Hippocampal formation (tissue), 2 donors: Measurements from ENCODE around the gene VPS39.

Experiments
- DNase-seq, 2 donors: peaks; one replicate each; lab custom pipeline; 2025; lab: John Stamatoyannopoulos, UW

VPS39 gene

GRCh38 chr15:42159381-42160015 lies 48.6 kb downstream of the VPS39 start:
- DNase-seq, result no peak

GRCh38 chr15:42158941-42159340 lies 49.2 kb downstream of the VPS39 start:
- DNase-seq, result no peak

- DNase-seq, result no peak
Observed at GRCh38 chr15:42157981-42158765, 49.9 kb downstream of the VPS39 start.

GRCh38 chr15:42157381-42157780 lies 50.7 kb downstream of the VPS39 start:
- DNase-seq, result no peak

- no peak for DNase-seq
Observed at GRCh38 chr15:42156243-42156922, 51.7 kb downstream of the VPS39 start, which contains the start of gene PLA2G4F. TSS of gene PLA2G4F (minus strand) at chr15:42156636. CDS start at chr15:42156549, 87 bp downstream.

- no peak for DNase-seq
Observed at GRCh38 chr15:42155546-42156242, 52.4 kb downstream of the VPS39 start.

GRCh38 chr15:42154956-42155355 lies 53.1 kb downstream of the VPS39 start:
- no peak for DNase-seq

GRCh38 chr15:42154212-42154941 lies 53.7 kb downstream of the VPS39 start:
- DNase-seq, result no peak

GRCh38 chr15:42153874-42154211 lies 54.3 kb downstream of the VPS39 start:
- DNase-seq, result no peak

- no peak for DNase-seq
Observed at GRCh38 chr15:42152921-42153698, 55.0 kb downstream of the VPS39 start.

- peak; percentile 25 to 29 for DNase-seq
Observed at GRCh38 chr15:42152196-42152920, 55.7 kb downstream of the VPS39 start.

GRCh38 chr15:42151736-42152135 lies 56.4 kb downstream of the VPS39 start:
- no peak for DNase-seq

- DNase-seq, result no peak
Observed at GRCh38 chr15:42151141-42151561, 57.0 kb downstream of the VPS39 start.

GRCh38 chr15:42150219-42150970 lies 57.7 kb downstream of the VPS39 start:
- DNase-seq, result no peak

- DNase-seq, result no peak
Observed at GRCh38 chr15:42149493-42150218, 58.4 kb downstream of the VPS39 start.

GRCh38 chr15:42148808-42149492 lies 59.2 kb downstream of the VPS39 start:
- no peak for DNase-seq

GRCh38 chr15:42147431-42147735 lies 60.7 kb downstream of the VPS39 start:
- DNase-seq, result no peak
